Measurements from ENCODE around the gene SMPD3.

SMPD3 gene

DNA sequence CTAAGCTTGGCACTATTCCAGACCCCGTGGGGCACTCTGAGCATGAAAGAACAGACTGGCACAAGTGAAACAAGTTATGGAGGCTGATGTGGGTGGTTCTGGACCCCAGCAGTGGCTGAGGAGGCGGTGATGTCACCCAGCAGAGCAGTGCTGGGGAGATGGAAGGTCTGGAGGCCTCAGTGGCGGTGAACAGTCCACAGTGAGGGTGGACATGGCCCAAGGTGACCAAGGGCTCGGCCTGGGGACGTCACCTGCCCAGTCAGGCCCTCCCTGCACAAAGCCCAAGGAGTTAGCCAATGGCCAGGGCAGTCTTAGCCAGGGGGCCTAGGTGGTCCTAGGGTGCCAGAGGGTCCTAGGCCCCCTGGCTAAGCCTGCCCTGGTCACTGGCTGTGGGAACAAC, 24.5 kb downstream of the SMPD3 start:
- TF ChIP-seq ZFX (IDR thresholded peaks at IDR 0.05; ENCODE audit: borderline replicate concordance): no peak
- TF ChIP-seq, protein P1, sequence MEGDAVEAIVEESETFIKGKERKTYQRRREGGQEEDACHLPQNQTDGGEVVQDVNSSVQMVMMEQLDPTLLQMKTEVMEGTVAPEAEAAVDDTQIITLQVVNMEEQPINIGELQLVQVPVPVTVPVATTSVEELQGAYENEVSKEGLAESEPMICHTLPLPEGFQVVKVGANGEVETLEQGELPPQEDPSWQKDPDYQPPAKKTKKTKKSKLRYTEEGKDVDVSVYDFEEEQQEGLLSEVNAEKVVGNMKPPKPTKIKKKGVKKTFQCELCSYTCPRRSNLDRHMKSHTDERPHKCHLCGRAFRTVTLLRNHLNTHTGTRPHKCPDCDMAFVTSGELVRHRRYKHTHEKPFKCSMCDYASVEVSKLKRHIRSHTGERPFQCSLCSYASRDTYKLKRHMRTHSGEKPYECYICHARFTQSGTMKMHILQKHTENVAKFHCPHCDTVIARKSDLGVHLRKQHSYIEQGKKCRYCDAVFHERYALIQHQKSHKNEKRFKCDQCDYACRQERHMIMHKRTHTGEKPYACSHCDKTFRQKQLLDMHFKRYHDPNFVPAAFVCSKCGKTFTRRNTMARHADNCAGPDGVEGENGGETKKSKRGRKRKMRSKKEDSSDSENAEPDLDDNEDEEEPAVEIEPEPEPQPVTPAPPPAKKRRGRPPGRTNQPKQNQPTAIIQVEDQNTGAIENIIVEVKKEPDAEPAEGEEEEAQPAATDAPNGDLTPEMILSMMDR (IDR thresholded peaks at IDR 0.05): no peak
- H3K27ac ChIP-seq: no peak overlapping the region

DNA sequence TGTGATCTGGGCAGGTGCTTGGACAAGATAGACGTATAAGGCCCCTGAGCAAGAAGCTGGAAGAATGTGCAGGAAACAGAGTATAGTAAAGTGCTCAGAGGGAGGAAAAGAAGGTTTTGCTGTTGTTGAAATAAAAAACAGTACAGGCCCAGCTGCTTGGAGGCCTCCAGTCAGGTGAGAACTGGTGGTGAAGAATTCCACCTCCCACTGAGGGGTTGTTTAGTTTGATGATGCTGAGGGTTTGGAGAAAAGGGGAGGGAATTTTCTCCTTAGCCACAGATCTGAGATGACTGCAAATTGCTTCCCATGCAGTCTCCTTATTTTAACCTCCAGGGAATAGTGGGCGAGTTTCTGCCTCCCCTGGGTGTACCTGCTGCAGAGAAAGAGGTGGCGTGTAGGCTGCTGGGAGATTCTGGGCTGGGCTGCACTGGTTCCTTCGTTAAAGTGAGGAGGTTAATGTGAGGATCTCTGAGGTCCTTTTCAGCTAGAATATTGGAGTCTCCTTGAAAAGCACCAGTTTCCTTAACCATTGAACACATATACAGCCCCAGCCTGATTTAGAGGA, 25.8 kb downstream of the SMPD3 start:
- no peak overlapping the region for H3K27ac ChIP-seq
- no peak for TF ChIP-seq ZFX (IDR thresholded peaks at IDR 0.05; ENCODE audit: borderline replicate concordance)
- TF ChIP-seq, protein P1 (IDR thresholded peaks at IDR 0.05): no peak

DNA sequence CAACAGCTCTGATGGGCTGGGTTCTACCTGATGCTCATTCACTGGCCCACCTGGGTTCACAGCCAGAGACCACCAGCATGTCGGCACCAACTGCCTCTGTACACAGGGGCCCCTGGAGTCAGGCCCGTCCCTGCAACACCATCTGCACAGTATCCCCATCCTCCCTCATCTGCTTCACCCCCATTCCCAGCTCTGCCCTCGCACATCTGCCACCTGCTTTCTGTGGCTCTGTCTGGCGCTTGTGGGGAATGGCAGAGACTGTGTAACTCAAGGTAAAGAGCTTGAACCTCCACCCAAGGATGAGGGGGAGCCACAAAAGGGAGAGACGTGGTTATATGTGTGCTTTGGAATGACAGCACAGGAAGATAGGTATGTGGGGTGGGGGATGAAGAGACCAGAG, 27.2 kb downstream of the SMPD3 start:
- no peak overlapping the region for H3K27ac ChIP-seq
- no peak for TF ChIP-seq ZFX (IDR thresholded peaks at IDR 0.05; ENCODE audit: borderline replicate concordance)

DNA sequence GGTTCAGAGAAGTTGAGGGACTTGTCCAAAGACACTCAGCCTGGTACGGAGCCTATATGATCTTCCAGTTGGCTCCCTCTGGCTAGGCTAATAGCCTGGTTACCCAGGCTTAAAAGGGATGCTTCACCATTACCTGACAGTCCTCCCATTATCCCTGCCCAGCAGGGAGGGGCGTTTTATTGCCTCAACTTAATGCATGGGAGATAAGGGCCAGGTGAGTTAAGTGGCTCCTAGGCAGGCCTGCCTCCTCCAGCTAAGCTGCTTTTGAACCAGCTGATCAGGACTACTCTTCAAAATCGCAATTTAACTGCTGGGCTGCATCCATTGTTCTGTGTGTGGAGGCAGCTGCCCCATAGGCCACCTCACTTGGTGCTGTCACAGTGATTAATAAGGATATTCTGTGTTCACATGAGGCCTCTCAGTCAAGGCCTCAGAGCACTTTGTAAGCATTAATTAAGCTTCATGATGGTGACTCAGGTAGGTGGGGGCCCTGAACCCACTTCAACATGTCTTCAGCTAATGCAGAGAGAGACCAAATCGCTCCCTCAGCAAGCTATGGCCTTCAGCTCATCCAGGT, 27.9 kb downstream of the SMPD3 start:
- no peak overlapping the region for H3K27ac ChIP-seq
- TF ChIP-seq, protein P1 (IDR thresholded peaks at IDR 0.05): no peak
- no peak for TF ChIP-seq ZFX (IDR thresholded peaks at IDR 0.05; ENCODE audit: borderline replicate concordance)

DNA sequence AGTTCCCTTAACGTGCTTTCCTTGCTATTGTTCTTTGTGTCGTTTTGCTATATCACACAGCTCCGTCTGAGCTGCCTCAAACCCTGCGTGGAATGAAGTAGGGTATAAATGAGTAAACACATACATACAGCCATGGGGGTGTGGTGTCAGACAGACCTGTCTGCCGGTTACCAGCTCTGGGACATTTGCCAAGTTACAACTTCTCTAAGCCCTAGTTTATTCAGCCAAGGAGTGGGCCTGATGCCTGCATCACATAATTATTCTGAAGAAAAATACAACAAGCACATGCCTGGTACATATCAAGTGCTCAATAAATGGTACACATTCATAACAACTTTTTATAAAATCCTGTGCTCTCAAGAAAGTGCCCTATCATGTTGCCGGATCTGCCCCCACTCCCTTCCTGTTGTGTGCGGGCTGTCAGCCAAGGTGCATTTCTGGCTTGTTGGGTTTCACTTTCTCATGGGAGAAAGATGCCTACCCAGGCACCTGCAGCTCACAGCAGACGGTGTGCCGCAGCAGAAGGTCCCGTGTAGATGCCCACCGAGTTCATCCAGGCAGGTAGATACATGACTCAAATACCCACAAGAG, 30.5 kb downstream of the SMPD3 start:
- TF ChIP-seq, protein P1 (IDR thresholded peaks at IDR 0.05): no peak
- no peak for TF ChIP-seq ZFX (IDR thresholded peaks at IDR 0.05; ENCODE audit: borderline replicate concordance)
- H3K27ac ChIP-seq: peak overlapping the region; percentile 98

DNA sequence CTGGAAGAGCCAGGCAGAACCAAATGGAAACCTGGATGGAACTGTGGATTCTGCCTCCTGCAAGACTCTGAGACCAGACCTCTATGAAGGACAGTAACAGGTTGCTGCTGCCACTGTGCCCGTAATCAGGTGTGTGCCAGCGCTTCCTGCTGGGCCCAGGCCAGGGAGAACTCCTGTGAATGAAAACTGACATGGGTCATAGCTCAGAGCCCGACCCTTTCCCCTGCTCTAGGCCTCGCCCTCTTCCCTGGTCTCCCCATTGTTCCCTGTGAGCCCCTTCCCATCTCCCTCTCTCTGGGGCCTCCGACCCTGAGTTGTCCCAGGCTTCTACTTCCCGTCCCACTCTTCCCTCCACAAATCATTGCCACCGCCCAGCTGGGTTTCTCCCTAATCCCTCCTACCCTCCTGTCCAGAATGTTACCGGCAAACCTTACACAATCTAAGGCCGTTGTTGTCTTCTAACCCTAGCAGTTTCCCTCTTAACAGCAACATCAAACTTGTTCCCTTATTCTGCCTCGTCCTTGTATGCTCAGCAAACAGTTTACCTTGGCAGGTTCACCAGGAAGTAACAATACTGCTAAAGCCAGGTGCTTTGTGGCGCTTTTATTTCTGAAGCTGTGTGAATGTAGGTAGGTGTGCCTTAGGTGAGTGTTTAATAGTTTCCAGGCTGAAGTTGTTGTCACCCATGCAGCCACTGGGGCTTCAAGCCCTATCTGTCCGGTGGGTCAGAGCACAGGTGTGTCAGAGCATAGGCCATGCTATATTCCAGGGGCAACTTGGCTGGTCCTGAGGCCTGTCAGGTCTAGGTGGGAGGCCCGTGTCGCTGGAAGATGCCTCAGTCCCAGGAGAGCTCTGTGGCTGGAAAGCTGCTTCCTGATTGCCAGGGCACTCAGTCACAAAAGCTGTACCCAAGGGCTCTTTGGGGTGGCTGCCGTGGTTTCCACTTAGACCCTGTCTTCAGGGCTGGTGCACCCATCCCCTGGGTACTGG, 32.0 kb downstream of the SMPD3 start:
- no peak for TF ChIP-seq ZFX (IDR thresholded peaks at IDR 0.05; ENCODE audit: borderline replicate concordance)
- TF ChIP-seq, protein P1 (IDR thresholded peaks at IDR 0.05): no peak
- peak overlapping the region; percentile 98 for H3K27ac ChIP-seq

DNA sequence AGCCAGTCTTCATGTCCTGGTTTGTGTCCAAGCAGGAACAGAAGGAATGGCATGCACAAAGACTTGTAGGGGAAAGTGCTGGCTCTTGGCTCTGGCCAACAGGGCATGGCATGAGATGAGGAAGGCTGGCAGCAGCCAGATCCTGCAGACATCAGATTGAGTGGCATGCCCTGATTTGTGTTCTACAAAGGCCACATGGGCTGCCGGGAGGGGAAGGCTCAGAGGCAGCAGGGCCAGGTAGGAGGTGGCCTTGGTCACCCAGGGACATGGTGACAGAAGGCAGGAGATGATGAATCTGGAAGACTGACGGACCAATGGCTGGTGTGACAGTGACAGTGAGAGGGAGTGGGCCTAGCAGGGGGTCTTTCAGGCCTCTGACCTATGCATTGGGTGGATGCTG, 33.7 kb downstream of the SMPD3 start:
- TF ChIP-seq, protein P1 (IDR thresholded peaks at IDR 0.05): no peak
- no peak for TF ChIP-seq ZFX (IDR thresholded peaks at IDR 0.05; ENCODE audit: borderline replicate concordance)

More for the DNA sequence above, 33.7 kb downstream of the SMPD3 start:
- no peak overlapping the region for H3K27ac ChIP-seq

All from 22Rv1 (cell line).